HG03432 (cell line): Measurements from ENCODE around the gene ANKDD1A.

Source experiments
- ATAC-seq: cut with Tn5 transposase; IDR thresholded peaks from one replicate; pipeline ENCODE4 v1.9.1; 2021; ENCODE audit warnings: mild to moderate bottlenecking, moderate library complexity; ENCODE audit not compliant: unreplicated experiment

ANKDD1A gene

DNA sequence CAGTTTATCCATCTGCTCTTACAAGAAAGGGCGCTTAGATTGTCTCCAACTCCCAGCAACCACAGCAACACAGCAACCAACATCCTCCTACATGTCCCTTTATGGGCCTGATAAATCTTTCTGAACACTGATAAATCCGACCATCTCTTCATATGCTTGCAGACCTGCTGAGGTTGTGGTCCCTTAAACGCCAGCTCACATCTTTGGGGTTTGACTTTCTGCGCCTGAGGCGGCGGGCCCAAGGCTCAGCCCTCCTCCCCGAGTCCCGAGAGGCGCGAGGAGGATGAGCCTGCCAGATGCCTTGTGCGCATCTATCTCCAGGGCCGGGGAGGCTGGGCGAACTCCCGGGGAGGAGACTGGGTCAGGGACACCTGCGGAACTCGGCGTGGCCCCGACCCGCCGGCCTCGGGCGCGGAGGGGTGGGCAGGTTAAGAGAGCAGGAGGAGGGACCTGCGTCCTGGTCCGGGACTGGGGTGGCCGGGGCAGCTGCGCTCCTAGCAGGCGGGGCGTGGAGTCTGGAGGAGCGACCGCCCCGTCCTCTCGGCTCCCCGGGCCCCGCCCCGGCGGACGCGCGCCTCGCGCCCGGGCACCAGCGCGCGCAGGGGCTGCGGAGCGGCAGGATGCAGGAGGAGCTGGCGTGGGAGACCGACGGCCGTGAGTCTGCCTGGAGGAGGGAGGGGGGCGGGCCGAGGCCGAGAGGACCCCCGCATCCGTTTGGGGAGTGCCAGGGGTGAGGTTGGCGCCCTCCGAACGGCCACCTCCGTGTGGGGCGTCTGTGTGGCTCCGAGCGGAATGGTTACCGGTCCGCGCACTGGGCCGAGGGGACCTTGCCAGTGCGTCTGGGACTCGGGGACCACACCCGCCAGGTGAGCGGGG, at the start of gene ANKDD1A:
TSS of gene ANKDD1A (plus strand) at position 592 of the 876 bp plus-strand sequence. CDS start at position 621, 29 bp downstream.
- ATAC-seq: peak; percentile 84

DNA sequence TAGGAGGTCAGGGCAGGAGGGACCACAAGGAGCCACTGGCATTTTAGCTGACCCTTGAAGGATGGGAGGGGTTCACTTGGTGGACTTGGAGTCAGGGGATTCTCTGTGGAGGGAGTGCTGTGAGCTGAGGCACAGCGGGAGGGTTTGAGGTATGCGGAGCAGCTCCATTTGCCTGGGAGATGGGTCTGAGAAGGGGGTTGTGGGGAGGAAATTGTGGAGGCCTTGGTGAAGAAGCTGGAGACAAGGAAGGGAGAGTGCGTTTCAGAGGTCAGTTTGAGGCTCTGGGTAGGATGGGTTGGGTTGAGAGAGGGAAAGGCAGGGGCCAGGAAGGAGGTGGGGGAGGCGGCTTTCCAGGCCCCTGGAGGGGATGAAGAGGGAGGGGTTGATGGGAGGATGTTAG, 49.7 kb upstream of the ANKDD1A start:
- no peak for ATAC-seq

GRCh38 chr15:64862408-64862807, 49.3 kb upstream of the ANKDD1A start:
- no peak for ATAC-seq

DNA sequence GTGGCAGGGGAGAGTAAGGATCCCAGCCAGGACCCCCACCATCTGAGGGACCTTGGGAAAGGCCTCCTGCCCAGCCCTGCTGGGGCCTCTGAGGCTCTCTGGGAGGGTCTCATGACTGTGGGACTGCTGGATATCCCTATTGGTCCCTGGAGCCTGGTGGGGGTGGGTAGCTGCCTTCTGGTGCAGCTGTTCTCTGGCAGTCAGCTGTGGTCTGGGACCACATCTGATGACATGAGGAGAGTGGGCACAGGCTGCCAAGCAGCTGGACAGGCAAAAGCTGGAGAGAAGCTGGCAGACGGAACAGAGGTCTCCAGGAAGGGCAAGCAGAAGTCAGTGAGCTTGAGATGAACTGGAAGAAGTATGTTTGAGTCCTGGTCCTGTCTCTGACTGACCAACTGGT, 47.6 kb upstream of the ANKDD1A start:
- no peak for ATAC-seq

DNA sequence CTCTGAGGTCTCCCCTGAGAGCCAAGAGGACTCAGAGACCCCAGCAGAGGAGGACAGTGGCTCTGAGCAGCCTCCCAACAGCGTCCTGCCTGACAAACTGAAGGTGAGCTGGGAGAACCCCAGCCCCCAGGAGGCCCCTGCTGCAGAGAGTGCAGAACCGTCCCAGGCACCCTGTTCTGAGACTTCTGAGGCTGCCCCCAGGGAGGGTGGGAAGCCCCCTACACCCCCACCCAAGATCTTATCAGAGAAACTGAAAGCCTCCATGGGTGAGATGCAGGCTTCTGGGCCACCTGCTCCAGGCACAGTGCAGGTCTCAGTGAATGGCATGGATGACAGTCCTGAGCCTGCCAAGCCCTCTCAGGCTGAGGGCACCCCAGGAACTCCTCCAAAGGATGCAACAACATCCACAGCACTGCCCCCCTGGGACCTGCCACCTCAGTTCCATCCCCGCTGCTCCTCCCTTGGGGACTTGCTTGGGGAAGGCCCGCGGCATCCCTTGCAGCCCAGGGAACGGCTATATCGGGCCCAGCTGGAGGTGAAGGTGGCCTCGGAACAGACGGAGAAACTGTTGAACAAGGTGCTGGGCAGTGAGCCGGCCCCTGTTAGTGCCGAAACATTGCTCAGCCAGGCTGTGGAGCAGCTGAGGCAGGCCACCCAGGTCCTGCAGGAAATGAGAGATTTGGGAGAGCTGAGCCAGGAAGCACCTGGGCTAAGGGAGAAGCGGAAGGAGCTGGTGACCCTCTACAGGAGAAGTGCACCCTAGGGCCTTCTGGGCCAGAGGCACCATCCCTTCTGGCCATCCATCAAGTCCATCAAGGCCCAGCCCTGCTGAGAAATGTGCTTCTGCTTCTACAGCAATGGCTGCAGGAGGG, 46.3 kb upstream of the ANKDD1A start:
- ATAC-seq: peak; percentile 68

DNA sequence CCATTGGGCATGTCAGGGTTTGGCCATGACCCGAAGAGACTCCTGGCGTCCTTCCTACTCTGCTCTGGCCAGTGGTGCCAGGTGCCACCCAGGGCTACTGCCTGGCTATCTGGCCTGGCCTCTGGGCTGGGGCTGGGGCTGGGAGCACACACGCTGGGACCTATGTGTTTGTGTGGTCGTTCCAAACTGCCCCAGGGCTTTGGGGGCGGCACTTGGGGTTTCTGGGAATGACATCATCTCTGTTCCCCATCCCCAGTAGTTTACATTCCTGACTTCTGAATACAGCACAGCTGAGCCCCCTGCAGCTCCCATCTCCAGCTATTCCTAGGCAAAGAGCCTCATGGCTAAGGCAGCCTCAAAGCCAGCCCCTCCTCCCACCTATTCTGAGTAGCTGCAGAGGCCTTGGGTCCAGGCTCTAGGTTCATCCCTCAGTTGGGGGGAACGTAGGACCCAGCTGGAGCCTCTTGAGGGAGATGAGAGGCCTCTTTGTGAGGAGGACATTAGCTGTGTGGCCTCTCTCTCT, 45.6 kb upstream of the ANKDD1A start:
- ATAC-seq: no peak

DNA sequence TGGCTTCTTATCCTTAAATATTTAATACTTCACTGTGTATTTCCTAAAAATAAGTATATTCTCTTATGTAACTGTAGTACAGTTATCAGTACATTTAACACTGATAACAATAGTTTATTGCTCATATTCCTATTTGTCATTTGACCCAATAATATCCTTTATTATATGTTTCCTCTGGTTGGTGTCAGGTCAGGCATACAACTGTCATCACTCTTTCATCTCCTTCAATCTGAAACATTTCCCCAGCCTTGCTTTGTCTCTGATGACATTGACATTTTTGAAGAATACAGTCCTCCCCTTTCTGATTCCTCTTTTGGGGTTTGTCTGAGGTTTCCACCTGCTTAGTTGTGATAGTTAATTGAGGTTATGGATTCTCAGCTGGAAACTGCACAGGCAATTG, 42.2 kb upstream of the ANKDD1A start:
- ATAC-seq: no peak

DNA sequence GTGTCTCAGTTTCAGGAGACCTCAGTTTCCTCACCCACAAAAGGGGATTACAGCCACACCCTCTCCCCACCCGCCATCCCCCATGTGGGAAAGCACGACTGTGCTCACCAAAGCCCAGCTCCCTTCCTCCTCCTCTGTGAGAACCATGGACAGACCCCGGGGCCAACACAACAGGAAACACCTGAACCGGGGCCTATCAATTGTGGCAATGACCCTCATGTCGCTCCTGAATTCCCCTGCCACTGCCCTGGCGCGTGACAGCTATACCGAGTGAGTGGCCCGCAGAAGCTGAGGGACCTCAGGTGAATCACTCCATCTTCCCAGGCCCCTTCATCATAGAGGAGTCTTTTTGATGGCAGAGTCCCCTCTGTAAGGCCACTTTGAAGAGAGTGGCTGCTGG, 41.3 kb upstream of the ANKDD1A start:
- ATAC-seq: no peak

GRCh38 chr15:64875641-64876223, 36.0 kb upstream of the ANKDD1A start:
- ATAC-seq: no peak

GRCh38 chr15:64877435-64877834, 34.3 kb upstream of the ANKDD1A start:
- ATAC-seq: no peak

DNA sequence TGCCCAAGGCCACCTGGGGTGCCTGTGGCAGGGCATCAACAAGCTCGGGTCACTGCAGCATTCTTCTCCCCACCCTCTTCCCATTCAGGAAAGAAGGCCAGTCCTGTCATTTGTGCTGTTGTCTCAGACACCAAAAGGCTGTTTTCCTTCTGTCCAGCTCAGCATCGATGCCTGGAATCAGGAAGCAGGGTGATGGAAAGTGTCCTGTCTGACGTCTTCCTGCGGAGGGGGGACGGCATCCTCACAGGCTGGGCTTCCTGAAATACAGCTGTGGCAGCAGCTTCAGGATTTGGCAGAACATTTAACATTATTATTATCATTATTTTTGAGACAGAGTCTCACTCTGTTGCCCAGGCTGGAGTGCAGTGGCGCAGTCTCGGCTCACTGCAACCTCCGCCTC, 33.0 kb upstream of the ANKDD1A start:
- no peak for ATAC-seq

- ATAC-seq: peak; percentile 59
Observed at GRCh38 chr15:64883100-64883581, 28.6 kb upstream of the ANKDD1A start.

DNA sequence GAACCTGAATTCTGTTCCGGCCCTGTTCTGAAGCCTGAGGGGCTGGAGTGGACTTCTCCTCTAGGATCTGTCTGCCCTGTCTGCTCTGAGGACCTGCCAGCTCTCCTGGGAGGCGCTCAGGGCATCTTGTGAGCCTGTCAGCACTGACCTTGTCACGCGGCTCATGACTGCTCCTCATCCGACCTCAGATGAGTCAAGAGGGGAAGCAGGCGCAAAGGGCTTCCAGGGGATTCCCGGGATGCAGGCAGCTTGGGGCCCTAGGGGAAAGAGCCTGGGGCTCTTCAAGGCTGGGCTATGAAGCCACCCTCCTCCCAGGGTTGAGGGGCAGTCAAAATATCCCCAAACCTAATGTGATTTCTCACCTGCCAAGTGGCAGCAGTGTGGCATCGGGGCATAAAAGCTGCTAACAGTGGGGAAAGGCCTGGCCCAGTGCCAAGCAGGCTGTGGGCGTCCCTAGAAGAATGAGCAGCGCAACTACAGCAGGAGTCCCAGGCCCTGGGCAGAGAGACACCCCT, 27.6 kb upstream of the ANKDD1A start:
- peak; percentile 79 for ATAC-seq

DNA sequence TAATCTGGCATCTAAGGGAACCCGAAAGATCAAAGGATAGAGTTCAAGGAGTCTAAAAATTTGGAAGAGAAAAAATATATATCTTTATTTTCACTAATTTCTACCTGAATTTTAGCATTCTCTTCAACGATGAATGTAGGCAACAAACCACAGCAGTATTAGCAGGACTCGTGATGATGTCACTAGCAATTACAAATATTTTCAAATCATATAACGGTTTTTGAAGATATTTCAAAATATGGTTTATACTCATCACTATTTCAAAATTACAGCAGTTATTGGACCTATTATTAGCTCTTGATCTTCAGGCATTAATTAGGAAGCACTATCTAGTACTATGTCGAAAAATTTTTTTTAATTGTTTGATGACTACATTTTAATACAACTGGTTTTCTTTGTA, 27.0 kb upstream of the ANKDD1A start:
- ATAC-seq: no peak

DNA sequence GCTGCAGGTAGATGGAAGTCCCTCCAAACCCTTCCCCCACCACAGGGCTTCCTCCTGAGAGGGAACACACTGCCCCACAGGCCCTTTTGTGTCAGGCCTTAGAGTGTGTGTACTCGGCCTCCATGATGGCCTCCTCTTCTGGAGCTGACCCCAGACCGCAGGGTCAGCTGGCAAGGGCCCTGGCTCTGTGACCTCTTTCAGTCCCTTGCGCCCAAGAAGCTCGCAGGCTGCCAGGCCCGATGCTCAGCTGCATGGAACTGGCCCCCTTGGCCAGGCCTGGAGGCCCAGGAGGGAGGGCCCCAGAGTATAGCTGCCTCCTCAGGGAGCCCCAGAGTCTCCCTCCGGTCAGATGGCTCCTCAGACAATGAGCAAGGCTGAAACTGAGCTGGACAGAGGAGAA, 23.4 kb upstream of the ANKDD1A start:
- ATAC-seq: no peak

DNA sequence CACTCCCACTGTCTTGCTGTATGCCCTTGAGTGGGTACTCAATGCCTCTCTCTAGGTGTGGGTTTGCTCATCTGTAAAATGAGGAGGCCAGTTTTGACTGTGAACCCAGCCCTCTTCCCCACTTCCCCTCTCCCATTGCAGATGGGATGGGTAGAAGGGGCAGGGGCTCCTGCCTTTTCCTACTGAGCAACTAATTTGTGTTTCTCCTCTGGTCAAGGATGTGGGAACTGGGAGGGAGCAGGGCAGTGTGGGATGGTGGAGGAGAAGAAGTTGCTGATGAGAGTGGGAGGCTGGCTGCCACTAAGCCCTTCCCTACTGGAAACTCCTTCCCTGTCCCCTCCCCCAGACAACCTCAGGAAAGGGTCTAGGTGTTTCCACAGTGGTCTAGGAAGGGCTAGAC, 20.1 kb upstream of the ANKDD1A start:
- ATAC-seq: no peak

- no peak for ATAC-seq
Observed at GRCh38 chr15:64892847-64893403, 18.8 kb upstream of the ANKDD1A start.

GRCh38 chr15:64893481-64894394, 18.0 kb upstream of the ANKDD1A start:
- peak; percentile 73 for ATAC-seq

DNA sequence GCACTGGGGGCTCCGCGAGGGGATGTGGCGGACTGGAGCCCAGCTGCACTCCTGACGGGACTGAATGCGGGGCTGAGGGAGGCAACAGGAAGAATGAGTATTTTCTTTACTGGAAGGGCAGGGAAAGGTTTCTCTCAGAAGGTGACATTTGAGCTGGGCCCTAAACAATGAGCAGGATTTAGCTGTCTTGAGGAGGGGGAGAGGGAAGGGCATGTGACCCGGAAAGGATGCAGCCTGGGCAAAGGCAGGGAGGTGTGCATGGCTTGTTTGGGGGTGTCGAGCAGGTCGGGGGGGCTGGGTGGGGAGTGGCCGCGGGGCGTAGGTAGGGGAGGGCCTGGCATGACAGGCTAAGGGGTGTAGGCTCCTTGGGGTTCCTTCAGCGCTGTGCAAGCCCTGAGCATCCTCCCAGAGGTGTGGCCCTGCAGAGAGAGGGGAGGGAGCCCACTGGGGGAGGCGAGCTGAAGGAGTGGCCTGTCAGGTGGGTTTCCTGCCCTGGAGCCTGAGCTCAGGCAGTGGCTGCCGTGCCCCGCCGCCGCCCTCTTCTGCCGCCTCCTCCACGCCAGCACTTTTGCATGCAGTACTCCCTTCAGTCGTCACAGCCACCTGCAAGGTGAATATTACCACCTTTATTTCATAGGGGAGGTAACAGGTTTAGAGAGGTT, 17.2 kb upstream of the ANKDD1A start:
- ATAC-seq: peak; percentile 34
